Right lobe of liver (tissue), 4 donors: Measurements from ENCODE around the gene ATF1.

ENCODE experiments used
- POLR2A ChIP-seq: fragments of 450-650 bp; IDR thresholded peaks from one replicate; pipeline ENCODE4 v1.6.1; 2017; ENCODE audit warnings: antibody characterized with exemption, mild to moderate bottlenecking
- TF ChIP-seq, protein P1 (sequence below), 4 donors: fragments of 200-600 bp in 3 of 4; fragments of 450-650 bp in 1 of 4; IDR thresholded peaks; one replicate each; pipeline versions ENCODE4 v1.5.1 to v1.8.0; 2016 to 2022; ENCODE audit warnings: antibody characterized with exemption in 4 of 4, mild to moderate bottlenecking in 2 of 4
- donor health status: DM: no; HTN: no; CAD: no.
- donor health status: DM: no; HTN: no; CAD: no.
- donor health status: DM: no; HTN: yes; CAD: no.

DNA sequence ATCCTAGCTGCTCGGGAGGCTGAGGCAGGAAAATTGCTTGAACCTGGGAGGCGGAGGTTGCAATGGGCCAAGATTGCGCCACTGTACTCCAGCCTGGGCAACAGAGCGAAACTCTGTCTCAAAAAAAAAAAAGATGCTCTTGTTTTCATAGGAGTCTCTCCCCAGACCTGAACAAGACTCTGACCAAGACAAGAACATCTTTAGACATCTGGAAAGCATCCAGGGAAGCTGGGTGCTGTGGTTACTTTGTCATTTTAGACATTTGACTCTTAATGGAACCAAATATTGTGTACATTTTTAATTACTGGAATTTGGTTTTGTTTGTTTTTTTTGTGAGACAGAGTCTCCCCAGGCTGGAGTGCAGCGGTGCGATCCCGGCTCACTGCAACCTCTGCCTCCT is 21.1 kb upstream of the ATF1 start:
- TF ChIP-seq POLR2A, result no peak
- TF ChIP-seq, protein P1, sequence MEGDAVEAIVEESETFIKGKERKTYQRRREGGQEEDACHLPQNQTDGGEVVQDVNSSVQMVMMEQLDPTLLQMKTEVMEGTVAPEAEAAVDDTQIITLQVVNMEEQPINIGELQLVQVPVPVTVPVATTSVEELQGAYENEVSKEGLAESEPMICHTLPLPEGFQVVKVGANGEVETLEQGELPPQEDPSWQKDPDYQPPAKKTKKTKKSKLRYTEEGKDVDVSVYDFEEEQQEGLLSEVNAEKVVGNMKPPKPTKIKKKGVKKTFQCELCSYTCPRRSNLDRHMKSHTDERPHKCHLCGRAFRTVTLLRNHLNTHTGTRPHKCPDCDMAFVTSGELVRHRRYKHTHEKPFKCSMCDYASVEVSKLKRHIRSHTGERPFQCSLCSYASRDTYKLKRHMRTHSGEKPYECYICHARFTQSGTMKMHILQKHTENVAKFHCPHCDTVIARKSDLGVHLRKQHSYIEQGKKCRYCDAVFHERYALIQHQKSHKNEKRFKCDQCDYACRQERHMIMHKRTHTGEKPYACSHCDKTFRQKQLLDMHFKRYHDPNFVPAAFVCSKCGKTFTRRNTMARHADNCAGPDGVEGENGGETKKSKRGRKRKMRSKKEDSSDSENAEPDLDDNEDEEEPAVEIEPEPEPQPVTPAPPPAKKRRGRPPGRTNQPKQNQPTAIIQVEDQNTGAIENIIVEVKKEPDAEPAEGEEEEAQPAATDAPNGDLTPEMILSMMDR (IDR thresholded peaks at IDR 0.05), result no peak
